22Rv1 (cell line): ENCODE results near the gene IL20.

Experiments used
- H3K27ac ChIP-seq: fragments of 450-650 bp; 2 replicates; pipeline ENCODE4 v1.5.1; 2017
- CTCF ChIP-seq: fragments of 450-650 bp; IDR thresholded peaks from 2 replicates; pipeline ENCODE4 v1.5.1; 2017; ENCODE audit warnings: mild to moderate bottlenecking
- ZFX ChIP-seq: fragments of 450-650 bp; IDR thresholded peaks from 2 replicates; pipeline ENCODE4 v1.6.1; 2017; ENCODE audit warnings: antibody characterized with exemption, borderline replicate concordance

The IL20 gene

GRCh38 chr1:206903687-206904086 lies 38.3 kb downstream of the IL20 start:
- TF ChIP-seq ZFX (no peak), CTCF (no peak)
- no peak overlapping the region for H3K27ac ChIP-seq

- no peak overlapping the region for H3K27ac ChIP-seq
- TF ChIP-seq CTCF (no peak), ZFX (no peak)
Measured at GRCh38 chr1:206904423-206905142, 39.2 kb downstream of the IL20 start.

- no peak for TF ChIP-seq CTCF
- no peak for TF ChIP-seq ZFX
- H3K27ac ChIP-seq = no peak overlapping the region
Measured at GRCh38 chr1:206905295-206906164, 40.1 kb downstream of the IL20 start.

GRCh38 chr1:206907304-206907991 lies 42.0 kb downstream of the IL20 start:
- no peak for TF ChIP-seq ZFX
- peak; percentile 77 for TF ChIP-seq CTCF
- no peak overlapping the region for H3K27ac ChIP-seq

GRCh38 chr1:206908038-206908437 lies 42.6 kb downstream of the IL20 start:
- H3K27ac ChIP-seq = no peak overlapping the region
- no peak for TF ChIP-seq ZFX
- no peak for TF ChIP-seq CTCF

GRCh38 chr1:206909161-206909882 lies 43.9 kb downstream of the IL20 start:
- TF ChIP-seq ZFX (no peak), CTCF (peak; percentile 41)
- peak overlapping the region; percentile 72 for H3K27ac ChIP-seq
